ENCODE measurements around the gene INPP5F.

DNA sequence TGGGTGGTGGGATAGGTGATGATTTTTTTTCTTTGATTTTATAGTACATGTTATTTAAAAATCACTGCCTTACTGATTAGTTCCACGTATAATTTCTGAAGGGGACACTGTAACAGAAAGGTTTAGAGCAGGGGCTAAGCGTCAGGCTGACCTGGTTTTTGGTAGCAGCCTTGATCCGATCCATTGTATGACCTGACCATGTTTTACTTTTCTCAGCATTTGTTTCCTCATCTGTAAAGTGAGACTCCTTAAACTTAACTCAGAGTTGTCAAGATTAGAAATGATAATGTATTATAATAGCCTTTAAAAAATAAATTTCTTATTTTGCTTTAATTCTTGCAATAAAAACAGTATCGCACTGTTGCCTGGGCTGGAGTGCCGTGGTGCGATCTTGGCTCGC lies 23.6 kb downstream of the INPP5F start:
- no peak for TF ChIP-seq POLR2A (IDR thresholded peaks at IDR 0.05)
- TF ChIP-seq, protein P1, sequence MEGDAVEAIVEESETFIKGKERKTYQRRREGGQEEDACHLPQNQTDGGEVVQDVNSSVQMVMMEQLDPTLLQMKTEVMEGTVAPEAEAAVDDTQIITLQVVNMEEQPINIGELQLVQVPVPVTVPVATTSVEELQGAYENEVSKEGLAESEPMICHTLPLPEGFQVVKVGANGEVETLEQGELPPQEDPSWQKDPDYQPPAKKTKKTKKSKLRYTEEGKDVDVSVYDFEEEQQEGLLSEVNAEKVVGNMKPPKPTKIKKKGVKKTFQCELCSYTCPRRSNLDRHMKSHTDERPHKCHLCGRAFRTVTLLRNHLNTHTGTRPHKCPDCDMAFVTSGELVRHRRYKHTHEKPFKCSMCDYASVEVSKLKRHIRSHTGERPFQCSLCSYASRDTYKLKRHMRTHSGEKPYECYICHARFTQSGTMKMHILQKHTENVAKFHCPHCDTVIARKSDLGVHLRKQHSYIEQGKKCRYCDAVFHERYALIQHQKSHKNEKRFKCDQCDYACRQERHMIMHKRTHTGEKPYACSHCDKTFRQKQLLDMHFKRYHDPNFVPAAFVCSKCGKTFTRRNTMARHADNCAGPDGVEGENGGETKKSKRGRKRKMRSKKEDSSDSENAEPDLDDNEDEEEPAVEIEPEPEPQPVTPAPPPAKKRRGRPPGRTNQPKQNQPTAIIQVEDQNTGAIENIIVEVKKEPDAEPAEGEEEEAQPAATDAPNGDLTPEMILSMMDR (IDR thresholded peaks at IDR 0.05), result no peak
- no peak for TF ChIP-seq EP300 (IDR thresholded peaks at IDR 0.05)
